ENCODE measurements around the gene LCORL. TPM values are rescaled to one million over a fixed set of nuclear protein-coding genes. Genes with fewer than 3 reads are reported as not detected.
A peak's percentile ranks its signal among the peaks of the same experiment; 100 is the strongest.

Gene LCORL
- total RNA-seq, 4 donors from 2014 or later, result 6.1 to 17.5 (median 8.2) TPM

- intact Hi-C loops (cut with DNase I), result no loop called here
- WGBS, 2 donors, result 94 to 98% methylated on average over 11 to 12 of the region's 12 CpGs
- DNase-seq, result no peak
These were observed 205.4 kb downstream of the LCORL start for GRCh38 chr4:17816142-17816541.

DNA sequence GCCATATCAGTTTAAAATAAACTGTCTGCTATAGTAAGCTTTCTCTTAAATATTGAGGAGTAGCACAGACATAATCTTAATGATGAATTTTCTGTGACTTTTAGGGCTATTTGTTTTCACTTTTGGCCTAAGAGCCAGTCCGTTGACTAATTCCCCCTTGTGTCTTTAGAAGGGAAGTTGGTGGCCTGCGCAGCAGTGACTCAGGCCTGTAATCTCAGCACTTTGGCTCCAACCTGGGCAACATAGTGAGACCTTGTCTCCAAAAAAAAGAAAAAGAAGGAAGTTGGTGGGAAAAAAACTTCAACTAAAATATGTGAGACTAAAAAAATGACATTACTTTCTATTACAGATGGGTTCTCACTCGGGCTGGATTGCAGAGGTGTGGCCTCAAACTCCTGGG is 207.4 kb downstream of the LCORL start:
- 49 to 62% methylated on average over 3 of the region's 3 CpGs for WGBS, 2 donors
- intact Hi-C loops (cut with DNase I), result no loop called here

More at GRCh38 chr4:17816142-17816541, 205.4 kb downstream of the LCORL start:
- TF ChIP-seq, protein P1, sequence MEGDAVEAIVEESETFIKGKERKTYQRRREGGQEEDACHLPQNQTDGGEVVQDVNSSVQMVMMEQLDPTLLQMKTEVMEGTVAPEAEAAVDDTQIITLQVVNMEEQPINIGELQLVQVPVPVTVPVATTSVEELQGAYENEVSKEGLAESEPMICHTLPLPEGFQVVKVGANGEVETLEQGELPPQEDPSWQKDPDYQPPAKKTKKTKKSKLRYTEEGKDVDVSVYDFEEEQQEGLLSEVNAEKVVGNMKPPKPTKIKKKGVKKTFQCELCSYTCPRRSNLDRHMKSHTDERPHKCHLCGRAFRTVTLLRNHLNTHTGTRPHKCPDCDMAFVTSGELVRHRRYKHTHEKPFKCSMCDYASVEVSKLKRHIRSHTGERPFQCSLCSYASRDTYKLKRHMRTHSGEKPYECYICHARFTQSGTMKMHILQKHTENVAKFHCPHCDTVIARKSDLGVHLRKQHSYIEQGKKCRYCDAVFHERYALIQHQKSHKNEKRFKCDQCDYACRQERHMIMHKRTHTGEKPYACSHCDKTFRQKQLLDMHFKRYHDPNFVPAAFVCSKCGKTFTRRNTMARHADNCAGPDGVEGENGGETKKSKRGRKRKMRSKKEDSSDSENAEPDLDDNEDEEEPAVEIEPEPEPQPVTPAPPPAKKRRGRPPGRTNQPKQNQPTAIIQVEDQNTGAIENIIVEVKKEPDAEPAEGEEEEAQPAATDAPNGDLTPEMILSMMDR (IDR thresholded peaks at IDR 0.05), result no peak
- no peak for TF ChIP-seq POLR2A (IDR thresholded peaks at IDR 0.05)
- no peaks in the 10 kb centered on the region for H3K36me3 ChIP-seq
- H3K9me3 ChIP-seq, result no peaks in the 10 kb centered on the region
- no peak overlapping the region for H3K27ac ChIP-seq
- H3K27me3 ChIP-seq, result no peaks in the 10 kb centered on the region
- no peak overlapping the region for H3K4me3 ChIP-seq
- H3K4me1 ChIP-seq, result peaks cover 0 to 18% (median 3%) of the 10 kb centered on the region in 3 donors

DNA sequence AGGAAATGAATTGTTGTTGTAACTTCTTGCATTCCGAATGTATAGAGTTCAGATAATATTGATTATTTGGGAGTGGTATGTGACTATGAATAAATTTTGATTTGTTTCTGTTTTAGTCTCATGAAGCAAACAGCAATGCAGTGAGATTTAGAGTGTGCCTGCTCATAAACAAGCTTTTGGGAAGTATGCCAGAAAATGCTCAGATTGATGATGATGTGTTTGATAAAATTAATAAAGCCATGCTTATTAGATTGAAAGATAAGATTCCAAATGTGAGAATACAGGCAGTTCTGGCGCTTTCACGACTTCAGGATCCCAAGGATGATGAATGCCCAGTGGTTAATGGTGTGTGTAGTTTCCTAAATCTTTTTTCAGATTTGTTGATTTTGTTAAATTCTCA is 208.8 kb downstream of the LCORL start:
- no peaks in the 10 kb centered on the region for H3K36me3 ChIP-seq
- no peaks in the 10 kb centered on the region for H3K9me3 ChIP-seq
- 50 to 65% methylated on average over 3 of the region's 3 CpGs for WGBS, 2 donors
- H3K4me1 ChIP-seq, result peaks cover 19 to 42% (median 22%) of the 10 kb centered on the region in 3 donors
- intact Hi-C loops (cut with DNase I), result no loop called here
- TF ChIP-seq, protein P1 (IDR thresholded peaks at IDR 0.05), result no peak
- no peak for TF ChIP-seq POLR2A (IDR thresholded peaks at IDR 0.05)
- no peak for DNase-seq
- no peak overlapping the region for H3K27ac ChIP-seq
- no peaks in the 10 kb centered on the region for H3K27me3 ChIP-seq
- no peak overlapping the region for H3K4me3 ChIP-seq

More for the DNA sequence above, 207.4 kb downstream of the LCORL start:
- Histone ChIP-seq H3K4me1 (peaks cover 7 to 29% (median 10%) of the 10 kb centered on the region in 3 donors), H3K36me3 (no peaks in the 10 kb centered on the region), H3K9me3 (no peaks in the 10 kb centered on the region), H3K27ac (no peak overlapping the region), H3K27me3 (no peaks in the 10 kb centered on the region), H3K4me3 (no peak overlapping the region)
- no peak for TF ChIP-seq POLR2A (IDR thresholded peaks at IDR 0.05)
- TF ChIP-seq, protein P1 (IDR thresholded peaks at IDR 0.05), result no peak
- DNase-seq, result no peak

- Histone ChIP-seq H3K27me3 (no peaks in the 10 kb centered on the region), H3K9me3 (no peaks in the 10 kb centered on the region), H3K36me3 (no peaks in the 10 kb centered on the region), H3K4me3 (no peak overlapping the region), H3K27ac (peak overlapping the region in 1 of 4 donors; percentile 100), H3K4me1 (peaks cover 22 to 49% (median 28%) of the 10 kb centered on the region in 3 donors)
- 6 to 10% methylated on average over 3 of the region's 3 CpGs for WGBS, 2 donors
- intact Hi-C loops (cut with DNase I), result no loop called here
- DNase-seq, result no peak
- TF ChIP-seq, protein P1 (IDR thresholded peaks at IDR 0.05), result no peak
- no peak for TF ChIP-seq POLR2A (IDR thresholded peaks at IDR 0.05)
These were observed 209.4 kb downstream of the LCORL start for GRCh38 chr4:17812125-17812524.

DNA sequence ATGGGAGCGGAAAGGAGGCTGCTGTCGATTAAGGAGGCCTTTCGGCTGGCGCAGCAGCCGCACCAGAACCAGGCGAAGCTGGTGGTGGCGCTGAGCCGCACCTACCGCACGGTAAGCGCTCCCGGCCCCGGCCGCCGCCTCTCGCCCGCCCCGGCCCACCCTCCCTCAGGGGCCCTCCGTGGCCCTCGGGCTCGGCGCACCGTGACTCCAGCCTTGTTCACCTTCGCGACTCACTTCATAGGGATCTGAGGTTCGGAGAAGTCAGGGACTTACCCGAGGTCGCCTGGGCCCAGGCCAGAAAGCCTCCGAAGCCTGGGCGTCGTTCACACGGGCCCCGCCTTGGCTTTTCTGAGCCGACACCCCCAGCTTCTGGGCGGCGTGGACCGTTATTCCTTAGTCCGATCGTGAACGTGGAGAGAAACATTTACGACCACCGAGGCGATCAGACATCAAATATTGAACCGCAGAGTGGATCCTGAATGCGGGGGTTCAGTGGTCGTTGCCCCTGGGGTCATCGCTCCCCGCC is 210.4 kb downstream of the LCORL start:
- peak overlapping the region; percentile 96 to 100 (median 96) for H3K27ac ChIP-seq
- peaks cover 22 to 59% (median 31%) of the 10 kb centered on the region in 3 donors for H3K4me1 ChIP-seq
- DNase-seq, result no peak
- peak overlapping the region; percentile 62 to 96 (median 86) for H3K4me3 ChIP-seq
- no peaks in the 10 kb centered on the region for H3K27me3 ChIP-seq
- intact Hi-C loops (cut with DNase I), result no loop called here
- no peaks in the 10 kb centered on the region for H3K9me3 ChIP-seq
- H3K36me3 ChIP-seq, result no peaks in the 10 kb centered on the region
- WGBS, 2 donors, result 0% methylated on average over 18 to 21 of the region's 48 CpGs
- TF ChIP-seq, protein P1 (IDR thresholded peaks at IDR 0.05), result no peak
- no peak for TF ChIP-seq POLR2A (IDR thresholded peaks at IDR 0.05)

Measured in esophagus squamous epithelium (tissue), 5 donors.